Activated naive CD8-positive, alpha-beta T cell treated with anti-CD3 and anti-CD28 coated beads for 36 hours (primary cell): Measurements from ENCODE around the gene MCEMP1. TPM values are rescaled to one million over a fixed set of nuclear protein-coding genes. Genes with fewer than 3 reads are reported as not detected.

Source experiments
- DNase-seq: peaks from one replicate; pipeline ENCODE4 v3.0.0; 2021
- H3K27ac Mint-ChIP-seq: one replicate; pipeline ENCODE4 v1.8.0; 2022; ENCODE audit warnings: mild to moderate bottlenecking, moderate library complexity, mixed read lengths
- H3K27me3 Mint-ChIP-seq: one replicate; pipeline ENCODE4 v1.8.0; 2022; ENCODE audit warnings: mild to moderate bottlenecking, mixed read lengths
- H3K36me3 Mint-ChIP-seq: one replicate; pipeline ENCODE4 v1.8.0; 2021; ENCODE audit warnings: mild to moderate bottlenecking, mixed read lengths
- H3K4me1 Mint-ChIP-seq: one replicate; pipeline ENCODE4 v1.8.0; 2021; ENCODE audit warnings: mixed read lengths
- H3K4me3 Mint-ChIP-seq: one replicate; pipeline ENCODE4 v1.8.0; 2022; ENCODE audit warnings: mild to moderate bottlenecking, moderate library complexity, mixed read lengths
- H3K9me3 Mint-ChIP-seq: one replicate; pipeline ENCODE4 v1.8.0; 2022; ENCODE audit warnings: mixed read lengths
- total RNA-seq, 2 experiments: library from RNA; stranded (reverse); gene quantifications; one replicate each; pipeline ENCODE4 v1.2.3, GENCODE V29; 2021

The MCEMP1 gene
- total RNA-seq, 2 experiments from 2014 or later = not detected

GRCh38 chr19:7692417-7693088 lies 15.7 kb downstream of the MCEMP1 start:
- DNase-seq = no peak
- H3K4me3 Mint-ChIP-seq = no peak overlapping the region

DNA sequence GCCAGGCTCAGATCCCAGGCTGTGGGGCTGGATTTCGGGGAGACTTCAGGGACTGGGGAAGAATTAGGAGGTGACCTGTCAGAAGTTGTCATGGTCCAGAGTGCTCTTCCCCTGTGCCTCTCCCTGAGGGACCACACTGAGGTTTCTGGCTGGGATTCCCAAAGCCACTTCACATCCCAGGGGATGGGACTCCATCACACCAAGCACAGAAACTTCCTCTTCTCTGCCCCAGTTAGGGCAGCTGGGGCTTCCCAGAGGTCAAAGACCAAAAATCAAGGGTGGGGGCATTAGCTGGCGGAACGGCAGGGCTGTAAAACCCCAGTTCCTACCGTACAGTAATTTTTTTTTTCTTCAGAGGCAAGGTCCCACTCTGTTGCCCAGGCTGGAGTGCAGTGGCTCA lies 17.6 kb downstream of the MCEMP1 start:
- DNase-seq = no peak
- H3K27me3 Mint-ChIP-seq = peaks cover 13% of the 10 kb centered on the region
- H3K4me1 Mint-ChIP-seq = peaks cover 14% of the 10 kb centered on the region
- no peaks in the 10 kb centered on the region for H3K9me3 Mint-ChIP-seq
- H3K4me3 Mint-ChIP-seq = no peak overlapping the region
- H3K36me3 Mint-ChIP-seq = no peaks in the 10 kb centered on the region
- no peak overlapping the region for H3K27ac Mint-ChIP-seq

More at GRCh38 chr19:7692417-7693088, 15.7 kb downstream of the MCEMP1 start:
- Mint-ChIP-seq H3K36me3 (no peaks in the 10 kb centered on the region), H3K9me3 (no peaks in the 10 kb centered on the region), H3K27me3 (peaks cover 3% of the 10 kb centered on the region), H3K27ac (no peak overlapping the region), H3K4me1 (peaks cover 2% of the 10 kb centered on the region)

DNA sequence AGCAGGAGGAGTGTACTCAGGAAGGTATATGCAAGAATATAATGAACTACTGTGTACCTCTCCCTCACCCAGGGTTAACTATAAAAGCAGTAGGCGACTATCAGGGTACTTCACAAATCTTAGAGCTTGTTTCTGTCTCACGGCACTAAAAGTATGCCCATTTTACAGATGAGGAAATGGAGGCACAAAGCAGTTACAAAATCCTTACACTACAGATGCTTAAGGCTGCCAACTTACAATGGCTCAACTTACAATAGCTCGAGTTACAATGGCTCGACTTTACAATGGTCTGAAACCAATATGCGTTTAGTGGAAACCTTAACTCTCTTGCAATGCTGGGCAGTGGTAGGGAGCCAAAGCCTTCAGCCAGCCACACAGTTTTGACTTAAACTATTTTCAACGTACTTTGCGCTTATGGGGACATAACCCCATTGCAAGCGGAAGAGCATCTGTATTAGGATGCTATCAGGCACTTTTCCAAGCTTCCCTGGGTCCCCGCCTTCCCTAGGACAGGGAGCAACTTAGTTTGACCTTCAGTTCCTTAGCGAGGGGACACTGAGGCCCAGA lies 20.9 kb downstream of the MCEMP1 start:
- Mint-ChIP-seq H3K27ac (no peak overlapping the region), H3K9me3 (no peaks in the 10 kb centered on the region), H3K36me3 (no peaks in the 10 kb centered on the region), H3K4me3 (no peak overlapping the region), H3K4me1 (peaks cover 20% of the 10 kb centered on the region), H3K27me3 (peaks cover 13% of the 10 kb centered on the region)
- no peak for DNase-seq

DNA sequence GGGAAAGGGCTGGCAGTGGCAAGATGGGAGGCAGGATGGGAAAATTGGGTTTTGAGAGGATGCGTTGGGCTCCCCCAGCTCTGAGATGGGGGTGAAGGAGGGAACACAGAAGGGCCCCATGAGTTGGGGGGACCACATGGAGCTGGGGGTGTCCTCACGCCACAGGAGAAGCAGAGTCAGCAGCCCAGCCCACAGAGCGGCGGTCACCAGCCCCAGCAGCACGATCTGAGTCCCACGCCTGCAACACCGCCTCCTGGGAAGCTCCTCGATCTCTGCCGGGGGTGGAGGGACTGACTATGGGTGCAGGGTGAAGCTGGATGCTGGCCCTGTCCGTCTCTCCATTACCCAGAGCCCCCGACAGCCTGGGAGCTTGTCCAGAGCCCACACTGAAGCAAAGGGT lies 21.7 kb downstream of the MCEMP1 start:
- Mint-ChIP-seq H3K4me3 (no peak overlapping the region), H3K9me3 (no peaks in the 10 kb centered on the region), H3K27me3 (peaks cover 13% of the 10 kb centered on the region), H3K27ac (peak overlapping the region; percentile 67), H3K4me1 (peaks cover 24% of the 10 kb centered on the region), H3K36me3 (no peaks in the 10 kb centered on the region)
- DNase-seq = no peak

- Mint-ChIP-seq H3K9me3 (no peaks in the 10 kb centered on the region), H3K27me3 (peaks cover 15% of the 10 kb centered on the region), H3K36me3 (no peaks in the 10 kb centered on the region), H3K4me3 (peak overlapping the region; percentile 52), H3K4me1 (peaks cover 28% of the 10 kb centered on the region), H3K27ac (peak overlapping the region; percentile 67)
- no peak for DNase-seq
Observed at GRCh38 chr19:7699003-7699402, 22.1 kb downstream of the MCEMP1 start.

GRCh38 chr19:7699417-7700401 lies 22.8 kb downstream of the MCEMP1 start:
- Mint-ChIP-seq H3K27ac (peak overlapping the region; percentile 67), H3K27me3 (peaks cover 15% of the 10 kb centered on the region), H3K9me3 (no peaks in the 10 kb centered on the region), H3K4me3 (peak overlapping the region; percentile 52), H3K36me3 (no peaks in the 10 kb centered on the region), H3K4me1 (peaks cover 28% of the 10 kb centered on the region)
- peak; percentile 70 for DNase-seq

- Mint-ChIP-seq H3K36me3 (no peaks in the 10 kb centered on the region), H3K27me3 (peaks cover 15% of the 10 kb centered on the region), H3K9me3 (no peaks in the 10 kb centered on the region), H3K27ac (no peak overlapping the region), H3K4me3 (no peak overlapping the region), H3K4me1 (peaks cover 42% of the 10 kb centered on the region)
- DNase-seq = no peak
Observed at GRCh38 chr19:7701049-7701653, 24.3 kb downstream of the MCEMP1 start.

DNA sequence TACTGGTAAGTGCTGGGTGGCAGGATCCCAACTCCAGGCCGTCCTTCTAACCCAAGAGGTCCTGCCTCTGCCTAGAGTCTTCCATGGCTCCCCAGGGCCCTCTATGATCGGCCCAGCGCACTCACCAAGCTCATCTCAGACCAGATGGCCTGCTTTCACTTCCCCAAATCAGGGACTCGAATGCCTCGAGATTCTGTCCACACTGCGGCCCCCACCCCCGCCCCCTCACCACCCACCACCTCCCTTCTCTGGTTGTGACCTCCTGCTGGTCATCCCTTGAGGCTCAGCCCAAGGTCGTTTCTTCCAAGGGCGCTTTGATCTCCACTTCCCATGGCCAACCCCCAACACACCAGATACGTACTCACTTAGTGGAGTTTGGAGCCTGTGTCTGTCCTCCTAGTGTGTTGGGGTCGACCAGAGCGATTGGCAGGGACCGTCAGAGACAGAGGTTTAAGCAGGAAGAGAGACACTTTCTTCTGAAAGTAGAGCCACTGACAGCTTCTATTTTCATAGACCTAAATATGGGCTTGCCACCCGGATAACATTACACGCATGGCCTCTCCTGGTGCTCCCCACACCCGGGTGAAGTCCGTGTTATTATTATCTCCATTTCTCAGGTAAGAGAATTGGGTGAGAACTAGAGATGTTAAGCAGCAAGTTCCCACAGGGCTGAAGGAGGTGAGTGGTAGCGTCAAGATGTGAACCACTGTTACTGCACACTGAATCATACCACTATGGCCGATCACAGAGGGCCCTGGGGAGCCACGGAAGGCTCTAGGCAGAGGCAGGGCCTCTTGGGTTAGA lies 25.0 kb downstream of the MCEMP1 start, which contains the start of gene FCER2:
Gene FCER2 (minus strand): TSS at position 478 of the 804 bp plus-strand sequence. CDS start 2,371 bp downstream, outside the sequence.
- DNase-seq = no peak
- Mint-ChIP-seq H3K4me1 (peaks cover 47% of the 10 kb centered on the region), H3K27ac (peak within 1 kb of the TSS; percentile 0), H3K9me3 (no peaks in the 10 kb centered on the region), H3K27me3 (peaks cover 12% of the 10 kb centered on the region), H3K36me3 (peaks cover 2% of the 10 kb centered on the region), H3K4me3 (no peak within 1 kb of the TSS)

DNA sequence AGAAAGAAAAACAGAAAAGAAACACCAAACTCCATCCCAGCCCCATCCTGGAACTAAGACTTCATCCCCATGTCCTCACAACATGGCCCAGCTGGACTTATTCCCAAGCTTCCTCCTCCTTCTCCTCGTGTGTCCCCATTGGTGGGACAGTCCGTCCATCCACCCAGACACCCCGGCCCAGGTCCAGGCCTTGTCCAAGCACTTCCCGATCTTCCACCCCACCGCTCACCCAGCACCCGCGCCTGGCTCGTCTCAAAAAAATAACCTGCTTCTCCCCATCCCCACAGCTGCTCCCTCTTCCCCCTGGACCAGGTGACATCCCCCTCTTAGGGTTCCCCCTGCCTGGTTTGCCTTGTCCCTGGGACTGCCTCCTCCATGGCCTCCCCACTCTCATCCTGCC lies 26.4 kb downstream of the MCEMP1 start:
- no peak for DNase-seq
- Mint-ChIP-seq H3K4me1 (peaks cover 52% of the 10 kb centered on the region), H3K36me3 (peaks cover 3% of the 10 kb centered on the region), H3K27ac (no peak overlapping the region), H3K27me3 (peaks cover 4% of the 10 kb centered on the region), H3K9me3 (no peaks in the 10 kb centered on the region), H3K4me3 (no peak overlapping the region)

DNA sequence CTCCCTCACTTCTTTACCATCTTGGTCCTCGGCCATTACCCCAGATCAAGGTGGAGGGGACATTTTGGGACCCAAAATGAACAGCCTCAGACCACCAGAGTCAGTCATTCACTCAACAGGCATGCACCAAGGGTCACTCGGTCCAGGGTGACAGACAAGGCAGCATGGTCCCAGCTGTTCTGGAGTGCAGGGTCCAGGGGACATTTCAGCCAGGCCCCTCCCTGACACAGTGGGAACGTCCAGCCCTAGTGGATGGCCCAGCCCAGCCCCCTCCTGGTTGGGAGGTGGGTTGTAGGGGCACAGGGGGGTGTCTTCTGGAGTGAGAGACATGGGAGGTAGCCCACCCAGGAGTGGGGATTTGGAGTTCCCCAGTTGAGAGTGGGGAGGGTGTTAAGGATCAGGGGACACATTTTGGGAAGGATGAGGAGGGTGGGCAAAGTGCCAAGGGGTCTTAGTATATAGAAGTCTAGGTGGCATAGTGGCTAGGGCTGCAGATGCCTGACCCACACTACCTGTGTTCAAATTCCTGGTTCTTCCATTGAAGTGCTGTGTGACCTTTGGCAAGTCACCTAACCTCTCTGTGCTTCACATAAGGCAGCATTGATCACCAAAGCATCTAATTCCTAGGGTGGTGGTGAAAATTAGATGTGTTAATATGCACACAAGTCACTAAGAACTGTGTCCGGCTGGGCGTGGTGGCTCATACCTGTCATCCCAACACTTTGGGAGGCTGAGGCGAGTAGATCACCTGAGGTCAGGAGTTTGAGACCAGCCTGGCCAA lies 27.6 kb downstream of the MCEMP1 start:
- no peak overlapping the region for H3K27ac Mint-ChIP-seq
- H3K4me1 Mint-ChIP-seq = peaks cover 45% of the 10 kb centered on the region
- H3K27me3 Mint-ChIP-seq = peaks cover 3% of the 10 kb centered on the region
- H3K36me3 Mint-ChIP-seq = peaks cover 3% of the 10 kb centered on the region
- no peak overlapping the region for H3K4me3 Mint-ChIP-seq
- no peaks in the 10 kb centered on the region for H3K9me3 Mint-ChIP-seq
- no peak for DNase-seq

DNA sequence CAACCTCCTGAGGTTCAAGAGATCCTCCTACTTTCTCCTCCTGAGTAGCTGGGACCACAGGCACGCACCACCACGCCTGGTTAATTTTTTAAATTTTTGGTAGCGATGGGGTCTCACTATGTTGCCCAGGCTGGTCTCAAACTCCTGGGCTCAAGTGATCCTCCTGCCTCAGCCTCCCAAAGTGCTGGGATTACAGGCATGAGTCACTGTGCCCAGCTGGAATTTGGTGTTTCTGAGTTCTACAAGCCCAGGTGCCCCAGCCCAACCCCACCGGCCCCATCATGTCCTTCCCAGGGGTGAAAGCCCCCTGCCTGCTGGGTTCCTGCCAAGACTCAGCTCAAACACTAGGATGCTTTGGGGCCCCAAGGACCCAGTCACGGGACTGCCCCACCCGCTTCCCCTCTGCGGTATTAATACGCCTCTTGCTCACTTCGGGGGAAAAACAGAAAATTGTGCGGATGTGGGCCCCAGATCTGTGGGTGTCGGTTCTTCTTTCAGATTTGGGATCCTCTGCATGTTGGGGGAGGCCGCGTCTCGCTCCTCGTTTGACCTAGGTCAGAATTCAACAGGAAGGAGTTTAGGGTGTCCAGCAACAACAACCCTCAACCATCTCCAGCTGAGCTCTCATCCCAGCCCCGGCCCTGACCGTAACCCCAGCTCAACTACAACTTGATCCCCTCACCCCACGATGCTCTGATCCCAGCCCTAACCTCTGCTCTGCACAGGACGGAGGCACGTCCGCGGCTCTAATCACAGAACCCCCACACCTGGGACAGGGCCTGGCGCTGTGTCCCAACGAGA lies 28.7 kb downstream of the MCEMP1 start:
- Mint-ChIP-seq H3K4me1 (peaks cover 40% of the 10 kb centered on the region), H3K27ac (peak overlapping the region; percentile 89), H3K4me3 (peak overlapping the region; percentile 50), H3K36me3 (peaks cover 3% of the 10 kb centered on the region), H3K27me3 (peaks cover 3% of the 10 kb centered on the region), H3K9me3 (no peaks in the 10 kb centered on the region)
- DNase-seq = peak; percentile 82

DNA sequence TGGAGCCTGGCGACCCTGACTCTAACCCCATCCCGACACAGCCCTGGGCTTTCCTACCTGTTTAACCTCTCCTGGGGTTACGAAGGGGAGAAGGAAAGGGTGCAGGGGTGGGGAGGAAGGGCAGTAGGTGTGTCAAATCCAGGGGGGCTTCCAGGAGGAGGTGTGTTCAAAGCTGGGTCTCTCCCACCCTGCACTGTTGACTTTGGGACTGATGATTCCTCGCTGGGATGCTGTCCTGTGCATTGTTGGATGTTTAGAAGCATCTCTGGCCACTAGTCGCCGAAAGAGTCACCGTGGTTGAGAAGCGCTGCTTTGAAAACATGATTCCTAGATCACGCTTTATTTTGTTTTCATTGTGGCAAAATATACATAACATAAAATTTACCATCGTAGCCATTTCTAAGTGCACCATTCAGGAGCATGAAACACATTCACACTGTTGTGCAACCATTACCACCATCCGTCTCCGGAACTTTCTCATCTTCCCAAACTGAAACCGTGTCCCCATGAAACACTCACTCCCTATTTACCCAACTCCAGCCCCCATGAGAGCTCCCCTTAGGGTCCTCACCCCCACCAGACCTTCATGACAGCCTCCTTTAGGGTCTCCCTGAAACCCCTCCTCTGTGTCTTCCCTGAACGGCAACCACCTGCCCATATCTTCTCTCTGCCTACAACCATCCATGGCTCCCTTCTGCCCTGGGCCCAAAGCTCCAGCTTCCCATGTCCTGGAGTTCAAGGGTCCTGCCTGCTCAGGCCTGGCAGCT lies 29.5 kb downstream of the MCEMP1 start:
- Mint-ChIP-seq H3K4me1 (peaks cover 40% of the 10 kb centered on the region), H3K9me3 (no peaks in the 10 kb centered on the region), H3K36me3 (peaks cover 3% of the 10 kb centered on the region), H3K4me3 (peak overlapping the region; percentile 50), H3K27ac (peak overlapping the region; percentile 89), H3K27me3 (peaks cover 3% of the 10 kb centered on the region)
- DNase-seq = no peak
